PC-9 (cell line): ENCODE measurements around the gene SACM1L. TPM values are rescaled to one million over a fixed set of nuclear protein-coding genes. Genes with fewer than 3 reads are reported as not detected.

Experiments used
- BruUV-seq: library from RNA; stranded (reverse); fragments of 400-500 nt; replicated peaks from 2 replicates; lab custom pipeline; 2021; lab: Mats Ljungman, UMichigan
- CTCF ChIA-PET: fragments of 300-600 bp; sonication (Branson Sonifier 250); formaldehyde crosslinking; loops from one replicate; lab custom pipeline; 2022; ENCODE audit warnings: antibody characterized with exemption; lab: Charles Lee
- POLR2A ChIA-PET: fragments of 300-600 bp; sonication (Branson Sonifier 250); formaldehyde crosslinking; loops from one replicate; lab custom pipeline; 2022; ENCODE audit warnings: antibody characterized with exemption; ENCODE audit not compliant: unreplicated experiment; lab: Charles Lee
- DNase-seq, 2 experiments: peaks; one replicate each; pipeline versions ENCODE4 v3.0.0 to v3.0.0-alpha.2; 2015 to 2022; ENCODE audit warnings: mixed read lengths in 1 of 2
- H2AFZ ChIP-seq: fragments of 200-600 bp; sonication (generic); 2 replicates; pipeline ENCODE4 v1.8.1; 2017; ENCODE audit warnings: antibody characterized with exemption
- H3F3A ChIP-seq: fragments of 200-600 bp; sonication (generic); 2 replicates; pipeline ENCODE4 v1.8.1; 2017; ENCODE audit warnings: antibody characterized with exemption, mild to moderate bottlenecking, low read depth; ENCODE audit not compliant: insufficient read depth
- H3K27ac ChIP-seq: fragments of 200-600 bp; sonication (generic); 2 replicates; pipeline ENCODE4 v1.6.1; 2016; ENCODE audit warnings: mixed run types
- H3K27me3 ChIP-seq: fragments of 200-600 bp; sonication (generic); 2 replicates; pipeline ENCODE4 v1.6.1; 2016; ENCODE audit warnings: low read depth, mixed run types; ENCODE audit not compliant: insufficient read depth
- H3K36me3 ChIP-seq: fragments of 200-600 bp; sonication (generic); 2 replicates; pipeline ENCODE4 v1.6.1; 2016; ENCODE audit warnings: low read depth, mixed run types
- H3K4me1 ChIP-seq: fragments of 200-600 bp; sonication (generic); replicated peaks from 2 replicates; pipeline ENCODE4 v1.6.1; 2016; ENCODE audit warnings: mixed run types; ENCODE audit not compliant: insufficient read depth
- H3K4me2 ChIP-seq: fragments of 200-600 bp; sonication (generic); 2 replicates; pipeline ENCODE4 v1.6.1; 2017; ENCODE audit warnings: mixed run types
- H3K4me3 ChIP-seq: fragments of 200-600 bp; sonication (generic); 2 replicates; pipeline ENCODE4 v1.6.1; 2016; ENCODE audit warnings: mixed run types
- H3K79me2 ChIP-seq: fragments of 200-600 bp; sonication (generic); 2 replicates; pipeline ENCODE4 v1.6.1; 2017; ENCODE audit warnings: low read depth, mixed run types
- H3K9me2 ChIP-seq: fragments of 200-600 bp; sonication (generic); 2 replicates; pipeline ENCODE4 v1.8.1; 2017; ENCODE audit warnings: mild to moderate bottlenecking; ENCODE audit not compliant: insufficient read depth
- H3K9me3 ChIP-seq: fragments of 200-600 bp; sonication (generic); 2 replicates; pipeline ENCODE4 v1.8.1; 2016; ENCODE audit warnings: low read depth; ENCODE audit not compliant: insufficient read depth
- H4K20me1 ChIP-seq: fragments of 200-600 bp; sonication (generic); 2 replicates; pipeline ENCODE4 v1.8.1; 2017; ENCODE audit not compliant: insufficient read depth
- EZH2 ChIP-seq: fragments of 200-600 bp; sonication (generic); IDR thresholded peaks from 2 replicates; pipeline ENCODE4 v1.8.0; 2017; ENCODE audit warnings: antibody characterized with exemption, low read depth
- intact Hi-C: fragments of 100-400 bp; cut with micrococcal nuclease; formaldehyde crosslinking; loops from one replicate; pipeline ENCODE4 v1.10.0; 2022; ENCODE audit not compliant: unreplicated experiment
- total RNA-seq: library from RNA; stranded (reverse); gene quantifications from 2 replicates; pipeline ENCODE4 v1.2.3, GENCODE V29; 2021
- TF ChIP-seq, protein P1 (sequence below): fragments of 200-600 bp; sonication (generic); conservative IDR thresholded peaks from 2 replicates; pipeline ENCODE4 v1.6.1; 2017; ENCODE audit warnings: mixed run types, antibody characterized with exemption, mild to moderate bottlenecking, moderate library complexity

The SACM1L gene
- total RNA-seq, 1 experiment from 2014 or later: 33.9 TPM

DNA sequence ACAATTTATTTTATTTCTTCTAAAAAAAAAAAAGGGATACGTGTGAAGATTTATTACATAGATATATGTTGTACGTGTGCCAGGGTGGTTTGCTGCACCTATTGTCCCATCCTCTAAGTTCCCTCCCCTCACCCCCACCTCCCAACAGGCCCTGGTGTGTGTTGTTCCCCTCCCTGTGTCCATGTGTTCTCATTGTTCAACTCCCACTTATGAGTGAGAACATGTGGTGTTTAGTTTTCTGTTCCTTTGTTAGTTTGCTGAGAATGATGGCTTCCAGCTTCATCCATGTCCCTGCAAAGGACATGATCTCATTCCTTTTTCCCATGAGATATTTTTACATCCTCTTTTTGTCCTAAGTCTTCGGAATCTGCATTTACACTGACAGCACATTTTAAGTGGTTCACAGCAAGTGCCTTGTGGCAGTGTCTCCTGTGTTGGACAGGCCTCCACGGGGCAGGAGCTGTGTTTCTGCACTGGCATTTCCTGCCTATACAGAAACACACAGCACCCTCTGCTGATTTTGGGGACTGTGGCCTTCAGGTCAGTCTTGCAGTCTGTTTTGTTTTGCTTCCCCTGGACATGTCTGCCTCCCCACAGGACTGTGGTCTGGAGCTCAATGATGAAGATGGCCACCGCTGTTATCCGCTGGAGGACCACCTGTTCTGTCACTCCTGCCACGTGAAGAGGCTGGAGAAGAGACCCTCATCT, 12.7 kb upstream of the SACM1L start:
- Histone ChIP-seq H3K27me3 (no peaks in the 10 kb centered on the region), H3F3A (peaks cover 13% of the 10 kb centered on the region; the same call in 1 of the 2 replicates), H3K9me2 (no peaks in the 10 kb centered on the region), H2AFZ (no peak overlapping the region), H3K27ac (peak overlapping the region; percentile 78), H3K4me1 (peaks cover 14% of the 10 kb centered on the region), H4K20me1 (no peaks in the 10 kb centered on the region), H3K4me3 (no peak overlapping the region), H3K36me3 (0 out of 2 replicates have a peak, but pooled peaks cover 6% of the 10 kb centered on the region), H3K9me3 (no peaks in the 10 kb centered on the region), H3K4me2 (peak overlapping the region; percentile 41), H3K79me2 (no peaks in the 10 kb centered on the region)
- no TSS peak for BruUV-seq
- POLR2A ChIA-PET: no interaction called here
- CTCF ChIA-PET: interaction anchor here (0.7 kb wide), 1 partner anchor 131 kb away, joined by 3 read pairs; no protein-coding TSS in a partner anchor
- DNase-seq: no peak
- intact Hi-C loops: no loop called here
- TF ChIP-seq EZH2: no peak
- TF ChIP-seq, protein P1, sequence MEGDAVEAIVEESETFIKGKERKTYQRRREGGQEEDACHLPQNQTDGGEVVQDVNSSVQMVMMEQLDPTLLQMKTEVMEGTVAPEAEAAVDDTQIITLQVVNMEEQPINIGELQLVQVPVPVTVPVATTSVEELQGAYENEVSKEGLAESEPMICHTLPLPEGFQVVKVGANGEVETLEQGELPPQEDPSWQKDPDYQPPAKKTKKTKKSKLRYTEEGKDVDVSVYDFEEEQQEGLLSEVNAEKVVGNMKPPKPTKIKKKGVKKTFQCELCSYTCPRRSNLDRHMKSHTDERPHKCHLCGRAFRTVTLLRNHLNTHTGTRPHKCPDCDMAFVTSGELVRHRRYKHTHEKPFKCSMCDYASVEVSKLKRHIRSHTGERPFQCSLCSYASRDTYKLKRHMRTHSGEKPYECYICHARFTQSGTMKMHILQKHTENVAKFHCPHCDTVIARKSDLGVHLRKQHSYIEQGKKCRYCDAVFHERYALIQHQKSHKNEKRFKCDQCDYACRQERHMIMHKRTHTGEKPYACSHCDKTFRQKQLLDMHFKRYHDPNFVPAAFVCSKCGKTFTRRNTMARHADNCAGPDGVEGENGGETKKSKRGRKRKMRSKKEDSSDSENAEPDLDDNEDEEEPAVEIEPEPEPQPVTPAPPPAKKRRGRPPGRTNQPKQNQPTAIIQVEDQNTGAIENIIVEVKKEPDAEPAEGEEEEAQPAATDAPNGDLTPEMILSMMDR: no peak

DNA sequence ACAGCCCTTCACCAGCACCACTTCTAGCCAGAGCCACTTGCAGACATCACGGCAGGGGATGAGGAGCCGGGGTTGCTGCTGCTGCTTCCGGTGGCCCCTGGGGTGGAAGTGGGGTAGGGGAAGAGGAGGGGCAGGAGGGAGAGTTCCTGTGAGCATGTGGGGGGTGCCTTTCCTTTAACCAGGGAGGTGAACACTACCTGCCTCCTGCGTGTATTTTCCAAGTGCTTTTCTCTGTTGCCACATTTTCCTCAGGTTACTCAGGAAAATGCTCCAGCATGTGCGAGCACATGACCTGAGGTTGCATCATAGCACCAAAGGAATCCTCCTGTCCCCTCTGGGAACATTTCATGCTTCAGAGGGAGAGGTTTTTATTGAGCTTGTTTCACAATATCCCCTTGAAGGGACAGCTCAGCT, 12.2 kb upstream of the SACM1L start:
- Histone ChIP-seq H3K4me2 (peak overlapping the region; percentile 41), H3K36me3 (0 out of 2 replicates have a peak, but pooled peaks cover 6% of the 10 kb centered on the region), H2AFZ (no peak overlapping the region), H3K9me3 (no peaks in the 10 kb centered on the region), H3K4me3 (no peak overlapping the region), H3K4me1 (peaks cover 14% of the 10 kb centered on the region), H3K27ac (peak overlapping the region; percentile 78), H4K20me1 (no peaks in the 10 kb centered on the region), H3K27me3 (no peaks in the 10 kb centered on the region), H3K9me2 (no peaks in the 10 kb centered on the region), H3F3A (peaks cover 13% of the 10 kb centered on the region; the same call in 1 of the 2 replicates), H3K79me2 (no peaks in the 10 kb centered on the region)
- intact Hi-C loops: no loop called here
- no TSS peak for BruUV-seq
- CTCF ChIA-PET: no interaction called here
- TF ChIP-seq, protein P1: no peak
- no peak for TF ChIP-seq EZH2
- peak in 1 of 2 experiments; percentile 89 for DNase-seq
- POLR2A ChIA-PET: interaction anchor here (0.6 kb wide), 1 partner anchor 1339 kb away, joined by 4 read pairs; no protein-coding TSS in a partner anchor

- CTCF ChIA-PET: no interaction called here
- TF ChIP-seq, protein P1: no peak
- TF ChIP-seq EZH2: no peak
- peaks cover 14% of the 10 kb centered on the region for H3K4me1 ChIP-seq
- POLR2A ChIA-PET: interaction anchor here (0.6 kb wide), 1 partner anchor 1340 kb away, joined by 4 read pairs; no protein-coding TSS in a partner anchor
- H3K9me3 ChIP-seq: no peaks in the 10 kb centered on the region
- H4K20me1 ChIP-seq: no peaks in the 10 kb centered on the region
- 0 out of 2 replicates have a peak, but pooled peaks cover 6% of the 10 kb centered on the region for H3K36me3 ChIP-seq
- DNase-seq: no peak
- H3F3A ChIP-seq: peaks cover 13% of the 10 kb centered on the region; the same call in 1 of the 2 replicates
- BruUV-seq: no TSS peak
- no peaks in the 10 kb centered on the region for H3K79me2 ChIP-seq
- H3K27me3 ChIP-seq: no peaks in the 10 kb centered on the region
- intact Hi-C loops: no loop called here
- H3K4me3 ChIP-seq: no peak overlapping the region
- H3K9me2 ChIP-seq: no peaks in the 10 kb centered on the region
- peak overlapping the region; percentile 52; the same call in 1 of the 2 replicates for H3K4me2 ChIP-seq
- H2AFZ ChIP-seq: no peak overlapping the region
- peak overlapping the region; percentile 78; the same call in 1 of the 2 replicates for H3K27ac ChIP-seq
Measured at GRCh38 chr3:45677841-45678240, 11.4 kb upstream of the SACM1L start.
